K562 (cell line): ENCODE data around the gene CNTROB. TPM values are rescaled to one million over a fixed set of nuclear protein-coding genes. Genes with fewer than 3 reads are reported as not detected.

Experiments
- HIVEP1 ChIP-seq: fragments of 250-450 bp; sonication (Bioruptor Pico); IDR thresholded peaks from 2 replicates; pipeline ENCODE4 v1.4.0; 2020; ENCODE audit warnings: mild to moderate bottlenecking
- KAT2B ChIP-seq: IDR thresholded peaks from one replicate; pipeline ENCODE4 v1.6.1; 2012; ENCODE audit warnings: low read depth, mild to moderate bottlenecking, control low read depth, inconsistent platforms, low read length, moderate library complexity
- MGA ChIP-seq: fragments of 450-650 bp; IDR thresholded peaks from 2 replicates; pipeline ENCODE4 v1.6.1; 2016; ENCODE audit warnings: mild to moderate bottlenecking, moderate library complexity
- NCOA6 ChIP-seq: fragments of 450-650 bp; IDR thresholded peaks from 2 replicates; pipeline ENCODE4 v1.6.1; 2017; ENCODE audit warnings: mild to moderate bottlenecking
- NFE2 ChIP-seq: IDR thresholded peaks from 2 replicates; pipeline ENCODE4 v1.6.1; 2014; ENCODE audit warnings: antibody characterized with exemption, low read depth
- PCBP1 ChIP-seq: fragments of 200-400 bp; formaldehyde crosslinking; IDR thresholded peaks from 2 replicates; pipeline ENCODE4 v1.6.1; 2018; ENCODE audit warnings: mild to moderate bottlenecking, low read depth, low read length; ENCODE audit not compliant: poor library complexity, severe bottlenecking
- PTTG1 ChIP-seq: fragments of 450-650 bp; IDR thresholded peaks from 2 replicates; pipeline ENCODE4 v1.6.1; 2016; ENCODE audit warnings: low read depth, mild to moderate bottlenecking, missing genetic modification characterization, missing compliant biosample characterization
- RBFOX2 ChIP-seq: fragments of 200-400 bp; formaldehyde crosslinking; IDR thresholded peaks from 2 replicates; pipeline ENCODE4 v1.6.1; 2017; ENCODE audit warnings: low read depth, mild to moderate bottlenecking, low read length, moderate library complexity
- TEAD1 ChIP-seq, 2 experiments: fragments of 450-650 bp in 1 of 2; sonication (generic) in 1 of 2; formaldehyde crosslinking; IDR thresholded peaks; 2 replicates each; pipeline versions ENCODE4 v1.4.0 to v1.8.0; 2020 to 2022; ENCODE audit warnings: mild to moderate bottlenecking in 2 of 2, missing genetic modification reagents in 1 of 2
- ZBTB49 ChIP-seq: sonication (generic); formaldehyde crosslinking; IDR thresholded peaks from 2 replicates; pipeline ENCODE4 v1.8.0; 2022; ENCODE audit warnings: missing genetic modification reagents, mild to moderate bottlenecking, borderline replicate concordance
- ZNF184 ChIP-seq: sonication (generic); formaldehyde crosslinking; IDR thresholded peaks from 2 replicates; pipeline ENCODE4 v1.5.0; 2020; ENCODE audit warnings: missing genetic modification reagents
- ZNF239 ChIP-seq: fragments of 250-450 bp; sonication (Bioruptor Pico); IDR thresholded peaks from 2 replicates; pipeline ENCODE4 v1.4.0; 2020; ENCODE audit warnings: mild to moderate bottlenecking
- polyA plus RNA-seq, 8 experiments: library from polyadenylated mRNA; depleted of rRNA in 4 of 8; stranded (reverse) in 5 of 8; unstranded in 3 of 8; fragments of >200 nt; fragmentation: Nextera tagmentation in 2 of 8; fragmentation: Illumina TruSeq in 1 of 8; extraction: Ambion mirVana in 2 of 8; extraction: Trizol in 1 of 8; gene quantifications; 2 replicates each; pipeline versions ENCODE4 v1.2.1 to v1.2.3, GENCODE V29; 2011 to 2014; ENCODE audit warnings: inconsistent platforms in 1 of 8, missing spikeins in 1 of 8
- total RNA-seq, 7 experiments: library from RNA; depleted of rRNA in 6 of 7; stranded (reverse); fragments of >200 nt in 6 of 7; fragmentation: Illumina TruSeq in 2 of 7; extraction: Trizol in 2 of 7; gene quantifications; 2 replicates each; pipeline versions ENCODE4 v1.2.1 to v1.2.3, GENCODE V29; 2011 to 2021; ENCODE audit warnings: low replicate concordance in 1 of 7

CNTROB gene
- total and polyA plus RNA-seq, 9 of the 15 experiments (the other 6 are each of a cell fraction or from before 2014, with no cell fraction given): 1.9 to 33.3 (median 23.0) TPM

- TF ChIP-seq TEAD1 (CRISPR knock-in tag; IDR thresholded peaks at IDR 0.05) (no peak; a peak in 1 of 4 replicates), ZNF239 (no peak), HIVEP1 (no peak), PTTG1 (tag) (no peak), ZNF184 (CRISPR knock-in tag) (no peak), MGA (no peak), ZBTB49 (CRISPR knock-in tag) (no peak), KAT2B (no peak), NFE2 (no peak), PCBP1 (peak; percentile 28), NCOA6 (no peak), RBFOX2 (peak; percentile 82)
Measured at GRCh38 chr17:7885367-7886226, 46.4 kb upstream of the CNTROB start (continued).
